HG03066 (cell line): ENCODE results near the gene IFITM10.

Source experiments
- ATAC-seq: cut with Tn5 transposase; IDR thresholded peaks from one replicate; pipeline ENCODE4 v1.9.1; 2021; ENCODE audit warnings: low read depth; ENCODE audit not compliant: unreplicated experiment

IFITM10 gene

DNA sequence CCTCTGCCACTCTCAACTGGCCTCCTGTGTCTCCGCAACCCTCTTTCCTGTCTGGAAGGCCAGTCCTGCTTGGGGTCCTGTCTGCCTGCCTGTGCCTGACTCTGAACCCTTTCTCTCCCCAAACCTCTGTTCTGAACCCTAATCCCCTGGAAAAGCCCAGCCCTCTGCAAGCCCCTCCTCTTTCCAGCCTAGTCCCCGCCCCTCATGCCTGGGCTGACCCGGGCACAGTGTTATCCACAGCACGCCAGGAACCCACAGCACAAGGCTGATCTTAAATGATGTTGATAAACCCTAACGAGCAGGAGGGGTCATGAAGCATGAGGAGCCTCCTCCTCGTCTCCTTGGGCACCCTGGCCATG, at the start of gene IFITM10:
TSS of gene IFITM10 (minus strand) at position 115 of the 359 bp plus-strand sequence. CDS start 153 bp downstream, outside the sequence.
- ATAC-seq, result no peak

DNA sequence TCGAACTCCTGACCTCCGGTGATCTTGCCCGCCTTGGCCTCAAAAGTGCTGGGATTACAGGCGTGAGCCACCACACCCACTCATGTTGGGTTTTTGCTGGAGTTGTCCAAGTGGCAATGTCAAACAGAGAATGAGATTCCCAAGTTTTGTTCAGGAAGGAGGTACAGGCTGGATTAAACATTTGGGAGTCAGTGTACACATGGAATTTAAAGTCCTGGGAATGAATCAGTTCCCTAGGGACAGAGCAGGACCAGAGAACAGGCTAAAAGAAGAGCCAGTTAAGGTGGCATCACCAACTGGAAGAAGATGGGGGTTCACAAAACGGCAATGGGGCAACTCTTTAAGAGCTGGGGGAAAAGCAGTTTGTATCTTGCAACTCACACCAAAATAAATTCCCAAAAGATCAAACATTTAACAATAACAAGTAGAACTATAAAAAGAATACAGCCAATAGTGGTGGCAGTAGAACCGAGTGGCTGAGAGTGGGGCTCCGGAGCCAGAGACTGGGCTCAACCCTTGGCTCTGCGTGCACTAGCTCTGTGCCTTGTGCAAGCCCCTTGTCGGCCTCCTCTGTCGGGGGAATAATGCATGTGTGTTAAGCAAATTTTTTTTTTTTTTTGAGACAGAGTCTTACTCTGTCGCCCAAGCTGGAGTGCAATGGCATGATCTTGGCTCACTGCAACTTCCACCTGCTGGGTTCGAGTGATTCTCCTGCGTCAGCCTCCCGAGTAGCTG, 47.2 kb upstream of the IFITM10 start:
- no peak for ATAC-seq

DNA sequence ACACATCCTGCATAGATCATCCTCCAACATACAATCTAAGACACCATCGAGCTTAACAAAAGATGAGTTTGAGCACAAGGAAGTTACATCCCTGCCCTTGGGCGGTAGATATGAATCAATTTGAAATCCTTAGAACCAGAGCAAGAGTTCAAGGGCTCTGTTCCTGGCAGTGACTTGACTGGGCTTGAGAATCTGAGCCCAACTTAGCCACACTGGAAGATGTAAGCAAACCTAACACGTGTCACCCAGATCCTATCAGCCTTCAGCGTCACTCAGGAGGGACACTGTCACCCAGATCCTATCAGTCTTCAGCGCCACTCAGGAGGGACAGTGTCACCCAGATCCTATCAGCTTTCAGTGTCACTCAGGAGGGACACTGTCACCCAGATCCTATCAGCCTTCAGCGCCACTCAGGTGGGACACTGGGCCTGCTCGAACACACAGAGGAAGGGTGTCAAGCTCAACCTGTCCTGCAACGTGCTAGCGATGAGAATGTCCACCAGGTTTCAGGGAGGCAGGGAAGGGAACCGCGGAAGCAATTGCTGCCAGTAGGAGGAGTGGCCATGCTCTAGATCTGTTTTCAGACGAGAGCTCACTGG, 46.1 kb upstream of the IFITM10 start:
- no peak for ATAC-seq

DNA sequence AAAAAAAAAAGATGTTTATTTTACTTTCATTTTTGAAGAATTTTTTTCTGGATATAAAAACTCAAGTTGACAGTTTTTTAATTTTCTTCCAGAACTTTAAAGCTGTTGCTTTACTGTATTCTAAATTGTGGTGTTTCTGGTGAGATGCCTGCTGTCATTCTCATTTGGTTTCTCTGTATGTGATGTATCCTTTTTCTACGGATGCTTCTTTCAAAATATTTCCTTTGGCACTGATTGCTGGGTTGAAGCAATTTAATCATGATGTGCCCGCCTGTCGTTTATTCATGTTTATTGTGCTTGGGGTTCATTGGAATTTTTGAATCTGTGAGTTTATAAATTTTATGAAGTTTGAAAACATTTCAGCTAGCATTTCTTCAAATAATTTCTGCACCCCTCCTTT, 42.7 kb upstream of the IFITM10 start:
- ATAC-seq, result no peak

GRCh38 chr11:1792461-1792860, 42.1 kb upstream of the IFITM10 start:
- no peak for ATAC-seq

- ATAC-seq, result no peak
Measured at GRCh38 chr11:1791912-1792311, 41.5 kb upstream of the IFITM10 start.

- no peak for ATAC-seq
Measured at GRCh38 chr11:1786466-1786865, 36.1 kb upstream of the IFITM10 start.

GRCh38 chr11:1785749-1786413, 35.5 kb upstream of the IFITM10 start:
- no peak for ATAC-seq

- ATAC-seq, result no peak
Measured at GRCh38 chr11:1784761-1785650, 34.6 kb upstream of the IFITM10 start.

- ATAC-seq, result no peak
Measured at GRCh38 chr11:1783725-1784529, 33.5 kb upstream of the IFITM10 start.

GRCh38 chr11:1782831-1783724, 32.7 kb upstream of the IFITM10 start:
- no peak for ATAC-seq

DNA sequence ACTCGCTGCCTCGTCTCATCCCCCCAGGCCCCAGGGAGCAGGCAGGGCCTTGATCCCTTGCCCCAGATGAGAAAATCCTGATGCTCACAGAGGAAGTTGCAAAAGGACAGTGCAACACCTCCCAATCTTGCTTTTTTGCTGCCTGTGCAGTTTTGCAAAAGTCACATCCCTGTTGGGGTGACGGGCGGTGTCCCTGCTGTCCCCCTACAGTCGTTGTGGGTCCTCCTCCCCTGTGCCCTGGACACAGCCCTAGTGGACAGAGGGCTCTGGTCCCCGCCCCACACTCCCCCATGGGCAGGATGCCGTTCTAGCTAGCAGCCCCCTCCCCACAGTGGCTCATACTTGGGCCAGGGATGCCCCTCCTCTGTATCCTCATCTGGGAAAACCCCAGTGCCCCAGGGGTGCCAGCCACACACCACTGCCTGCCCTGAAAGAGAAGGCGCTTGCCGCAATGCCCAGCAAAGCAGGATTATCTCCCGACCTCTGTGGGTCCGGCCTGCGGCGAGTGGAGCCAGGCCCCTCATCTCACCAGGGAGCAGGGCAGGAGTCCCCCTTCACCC, 31.7 kb upstream of the IFITM10 start:
- no peak for ATAC-seq

DNA sequence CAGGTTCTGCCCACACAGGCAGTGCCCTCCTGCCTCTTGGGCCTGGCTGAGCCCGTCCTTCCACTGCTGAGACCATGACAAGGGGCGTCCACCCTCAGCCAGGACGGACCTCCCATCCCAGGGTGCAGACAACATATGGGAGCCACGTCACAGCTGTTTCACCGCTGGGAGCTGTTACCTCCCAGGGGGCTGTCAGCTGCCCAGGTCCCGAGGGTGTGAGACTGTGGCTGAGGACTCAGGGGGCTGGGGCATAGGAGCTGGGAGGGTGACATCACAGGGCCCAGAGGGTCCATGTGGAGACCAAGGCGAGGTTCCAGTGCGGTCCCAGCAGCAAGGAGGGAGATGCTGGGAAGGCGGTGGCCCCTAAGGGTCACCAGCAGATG, 31.2 kb upstream of the IFITM10 start:
- ATAC-seq, result no peak

DNA sequence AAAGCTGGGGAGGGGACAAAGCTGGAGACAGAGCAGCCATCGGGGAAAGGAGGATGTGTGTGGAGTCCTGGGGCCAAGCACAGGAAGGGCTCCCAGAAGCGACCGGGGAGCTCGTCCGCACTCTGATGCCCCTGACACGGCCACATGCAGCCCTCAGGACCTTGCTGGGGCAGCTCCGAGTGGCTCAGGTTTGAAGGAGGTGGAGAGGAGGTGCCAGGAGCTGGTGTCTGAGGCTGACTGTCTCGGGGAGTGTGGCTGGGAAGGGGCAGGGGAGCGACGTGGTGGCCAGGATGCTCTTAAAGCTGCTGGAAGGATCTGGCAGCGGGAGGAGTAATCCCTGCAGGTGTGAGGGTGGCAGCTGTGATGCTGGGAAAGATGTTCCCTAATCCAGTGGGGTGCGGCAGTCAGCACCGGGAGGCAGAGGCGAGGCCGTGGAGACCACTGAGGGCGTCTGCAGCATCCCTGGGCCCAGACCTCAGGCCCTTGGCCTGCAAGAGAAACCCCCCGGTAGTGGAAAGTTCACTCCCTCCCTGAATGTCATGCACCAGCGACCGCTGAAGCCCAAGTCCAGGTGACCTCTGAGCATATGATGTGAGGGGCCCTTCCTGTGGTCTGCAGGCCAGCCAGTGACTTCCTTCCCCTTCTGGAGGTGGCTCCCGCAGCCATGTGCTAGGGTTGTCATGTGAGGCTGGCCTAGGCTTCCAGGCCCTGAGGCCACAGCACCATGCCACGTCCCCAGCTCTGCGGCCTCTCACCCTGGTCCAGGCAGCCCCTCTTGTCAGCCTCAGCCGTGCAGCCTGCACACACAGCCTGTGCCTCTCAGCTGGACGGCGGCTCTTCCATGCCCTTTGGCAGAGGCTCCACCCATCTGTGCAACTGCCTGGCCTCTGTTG, 30.6 kb upstream of the IFITM10 start:
- no peak for ATAC-seq

DNA sequence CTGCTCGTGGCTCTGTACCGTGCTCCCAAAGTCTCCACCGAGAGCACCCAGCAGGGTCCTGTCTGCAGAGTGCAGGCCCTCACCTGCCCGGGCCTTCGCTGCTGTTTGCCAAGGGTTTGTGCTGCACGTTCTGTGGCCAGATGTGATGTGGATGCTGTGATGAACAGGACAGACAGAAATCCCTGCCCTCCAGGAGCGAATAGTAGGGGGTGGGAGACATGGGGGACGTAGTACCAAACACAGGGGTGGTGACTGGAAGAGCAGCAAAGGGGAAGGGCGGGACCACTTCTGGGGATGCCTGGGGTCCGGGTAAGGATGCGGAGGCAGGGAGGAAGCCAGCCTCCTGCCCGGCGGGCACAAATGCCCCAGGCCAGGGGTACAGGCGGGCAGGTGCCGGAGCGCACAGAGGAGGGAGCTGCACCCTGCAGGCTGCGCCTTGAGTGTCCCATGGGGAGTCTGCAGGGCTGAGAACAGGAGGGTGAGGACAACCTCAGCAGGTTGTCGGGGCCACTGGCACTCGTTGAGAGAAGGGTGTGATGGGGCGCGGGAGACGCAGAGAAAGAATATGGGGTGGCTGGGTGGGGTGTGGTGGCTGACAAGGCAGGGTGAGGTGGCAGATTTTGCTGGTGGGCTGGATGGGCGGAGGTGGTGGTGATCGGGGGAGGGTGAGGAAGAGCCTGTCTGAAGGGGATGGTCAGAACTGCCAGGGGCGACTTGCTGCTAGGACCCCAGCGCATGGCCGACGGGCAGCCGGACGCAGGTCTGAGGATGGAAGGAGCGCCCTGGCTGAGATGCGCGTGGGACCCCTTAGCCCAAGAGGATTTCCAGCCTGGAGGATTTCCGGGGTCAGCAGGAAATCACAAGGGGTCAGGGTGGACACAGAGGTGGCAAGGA, 29.7 kb upstream of the IFITM10 start:
- ATAC-seq, result no peak

DNA sequence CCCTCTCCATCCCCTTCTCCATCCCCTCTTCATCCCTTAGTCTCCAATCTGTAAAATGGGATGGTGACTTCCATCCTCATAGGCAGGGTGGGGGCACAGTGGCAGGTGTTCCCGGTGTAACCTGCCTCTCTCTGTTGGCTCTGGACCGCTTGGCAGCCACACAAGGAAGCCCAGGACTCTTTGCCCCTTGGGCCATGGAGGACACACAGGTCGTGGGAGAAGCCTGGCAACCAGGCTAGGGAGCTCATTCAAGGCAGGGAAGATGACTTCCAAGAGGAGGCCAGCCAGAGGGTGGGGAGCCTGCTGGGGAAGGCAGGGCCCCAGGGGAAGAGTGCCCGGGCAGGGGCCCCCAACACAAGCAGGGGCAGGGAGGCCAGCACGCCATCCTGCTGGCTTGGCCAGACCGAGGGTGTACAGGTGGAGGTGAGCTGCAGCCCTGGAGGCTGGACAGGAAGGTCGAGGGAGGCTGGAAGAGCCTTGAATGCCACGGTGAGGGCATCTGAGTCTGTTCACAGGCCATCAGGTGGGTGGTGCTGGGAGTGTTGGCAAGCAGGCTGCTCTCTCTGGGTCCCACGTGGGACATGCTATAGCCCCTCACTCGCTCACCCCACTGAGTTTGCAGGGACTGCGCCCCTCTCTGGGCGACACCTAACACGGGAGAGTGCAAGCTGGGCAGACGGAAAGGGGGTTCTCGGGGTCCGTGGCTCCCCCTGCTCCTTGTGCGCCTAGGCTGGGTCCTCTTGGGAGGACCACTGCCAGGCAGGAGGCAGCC, 28.8 kb upstream of the IFITM10 start:
- ATAC-seq, result no peak
